Measurements from ENCODE around the gene SLC17A7. TPM values are rescaled to one million over a fixed set of nuclear protein-coding genes. Genes with fewer than 3 reads are reported as not detected.

The SLC17A7 gene
- under 1 TPM; 0.19 to 0.55 TPM for total RNA-seq

- peak; percentile 70 for DNase-seq
- peaks cover 41% of the 10 kb centered on the region for H3K4me1 Mint-ChIP-seq
- ATAC-seq = peak; percentile 11
- no peaks in the 10 kb centered on the region for H3K9me3 Mint-ChIP-seq (ENCODE audit: low read depth)
- peaks cover 57% of the 10 kb centered on the region for H3K27me3 Mint-ChIP-seq
- peak within 1 kb of the TSS; percentile 78 for H3K4me3 Mint-ChIP-seq
- no peak within 1 kb of the TSS for H3K27ac Mint-ChIP-seq
- CTCF ChIA-PET = interaction anchor here (0.6 to 2.6 kb wide), 8 partner anchors 13 to 141 kb away, joined by 3 to 31 read pairs (median 4); partner anchors contain the start of gene GFY
- H3K36me3 Mint-ChIP-seq = no peaks in the 10 kb centered on the region
Observed at GRCh38 chr19:49441210-49441959, at the start of gene SLC17A7. Gene SLC17A7, minus strand, starts transcription at chr19:49441527. Its CDS starts 148 bp downstream, at chr19:49441379.

- no peaks in the 10 kb centered on the region for H3K27me3 Mint-ChIP-seq
- peak; percentile 66 for DNase-seq
- H3K27ac Mint-ChIP-seq = peak overlapping the region; percentile 94
- ATAC-seq = no peak
- peaks cover 62% of the 10 kb centered on the region for H3K4me1 Mint-ChIP-seq
- CTCF ChIA-PET = interaction anchor here (1.0 to 2.0 kb wide), 4 partner anchors 15 to 189 kb away, joined by 4 to 6 read pairs (median 6); partner anchors contain the start of genes FLT3LG and NOSIP
- no peaks in the 10 kb centered on the region for H3K9me3 Mint-ChIP-seq (ENCODE audit: low read depth)
- H3K36me3 Mint-ChIP-seq = peaks cover 75% of the 10 kb centered on the region
- H3K4me3 Mint-ChIP-seq = peak overlapping the region; percentile 98
Observed at GRCh38 chr19:49490287-49491029, 49.1 kb upstream of the SLC17A7 start.

- peak overlapping the region; percentile 94 for H3K27ac Mint-ChIP-seq
- ATAC-seq (peak; percentile 16), DNase-seq (peak; percentile 77)
- H3K36me3 Mint-ChIP-seq = peaks cover 75% of the 10 kb centered on the region
- H3K27me3 Mint-ChIP-seq = no peaks in the 10 kb centered on the region
- CTCF ChIA-PET = interaction anchor here (0.9 to 3.0 kb wide), 9 partner anchors 14 to 189 kb away, joined by 3 to 19 read pairs (median 6); partner anchors contain the start of genes FLT3LG, NOSIP and SCAF1
- peaks cover 57% of the 10 kb centered on the region for H3K4me1 Mint-ChIP-seq
- peak overlapping the region; percentile 98 for H3K4me3 Mint-ChIP-seq
- H3K9me3 Mint-ChIP-seq (ENCODE audit: low read depth) = no peaks in the 10 kb centered on the region
Observed at GRCh38 chr19:49489601-49490167, 48.4 kb upstream of the SLC17A7 start.

- ATAC-seq (no peak), DNase-seq (no peak)
- H3K4me1 Mint-ChIP-seq = peaks cover 58% of the 10 kb centered on the region
- H3K27me3 Mint-ChIP-seq = no peaks in the 10 kb centered on the region
- CTCF ChIA-PET = interaction anchor here (0.9 to 3.0 kb wide), 10 partner anchors 8 to 190 kb away, joined by 3 to 19 read pairs (median 6); partner anchors contain the start of genes NOSIP, PRMT1, RPS11 and SCAF1
- peak overlapping the region; percentile 98 for H3K4me3 Mint-ChIP-seq
- peak overlapping the region; percentile 94 for H3K27ac Mint-ChIP-seq
- peaks cover 75% of the 10 kb centered on the region for H3K36me3 Mint-ChIP-seq
- no peaks in the 10 kb centered on the region for H3K9me3 Mint-ChIP-seq (ENCODE audit: low read depth)
Observed at GRCh38 chr19:49488863-49489537, 47.7 kb upstream of the SLC17A7 start.

- Mint-ChIP-seq H3K27me3 (no peaks in the 10 kb centered on the region), H3K4me3 (peak overlapping the region; percentile 98), H3K36me3 (peaks cover 75% of the 10 kb centered on the region), H3K4me1 (peaks cover 54% of the 10 kb centered on the region), H3K9me3 (ENCODE audit: low read depth) (no peaks in the 10 kb centered on the region), H3K27ac (peak overlapping the region; percentile 94)
- DNase-seq = no peak
- CTCF ChIA-PET = interaction anchor here (0.9 to 3.0 kb wide), 10 partner anchors 8 to 191 kb away, joined by 3 to 19 read pairs (median 6); partner anchors contain the start of genes PRMT1, PRR12, RPS11 and SCAF1
- no peak for ATAC-seq
Observed at GRCh38 chr19:49488046-49488862, 46.9 kb upstream of the SLC17A7 start.

GRCh38 chr19:49487277-49488045, 46.1 kb upstream of the SLC17A7 start, which contains the start of gene RPL13A:
Gene RPL13A, plus strand, starts transcription at chr19:49487608. Its CDS starts 22 bp downstream, at chr19:49487630.
- Mint-ChIP-seq H3K36me3 (peaks cover 67% of the 10 kb centered on the region), H3K27ac (peak within 1 kb of the TSS; percentile 94), H3K9me3 (ENCODE audit: low read depth) (no peaks in the 10 kb centered on the region), H3K4me1 (peaks cover 46% of the 10 kb centered on the region), H3K27me3 (no peaks in the 10 kb centered on the region), H3K4me3 (peak within 1 kb of the TSS; percentile 98)
- CTCF ChIA-PET = interaction anchor here (1.0 to 3.0 kb wide), 6 partner anchors 9 to 103 kb away, joined by 3 to 19 read pairs (median 10); partner anchors contain the start of genes PRR12 and RPS11
- DNase-seq = peak; percentile 100
- ATAC-seq = peak; percentile 88

DNA sequence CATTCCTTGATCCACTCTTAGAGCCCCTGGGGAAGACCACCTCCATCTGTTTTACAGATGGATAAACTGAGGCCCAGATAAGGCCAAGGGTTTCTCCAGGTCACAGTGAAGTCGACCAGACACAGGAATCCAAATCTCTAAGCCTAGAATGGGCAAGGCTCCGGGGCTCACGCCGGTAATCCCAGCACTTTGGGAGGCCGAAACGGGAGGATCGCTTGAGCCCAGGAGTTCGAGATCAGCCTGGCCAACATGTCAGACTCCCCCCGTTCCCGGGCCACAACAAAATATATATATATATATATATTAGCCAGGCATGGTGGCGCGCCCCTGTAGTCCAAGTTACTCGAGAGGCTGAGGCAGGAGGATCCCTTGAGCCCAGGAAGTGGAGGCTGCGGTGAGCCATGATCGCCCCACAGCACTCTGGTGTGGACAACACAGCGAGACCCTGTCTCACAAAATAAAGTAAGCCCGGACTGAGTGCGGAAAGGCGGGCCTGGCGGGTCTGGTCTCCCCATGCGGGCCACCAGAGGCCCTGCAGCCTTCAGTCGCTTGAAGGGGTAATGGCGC, 45.5 kb upstream of the SLC17A7 start:
- CTCF ChIA-PET = interaction anchor here (1.4 to 3.2 kb wide), 4 partner anchors 11 to 60 kb away, joined by 3 to 19 read pairs (median 13); no protein-coding TSS in a partner anchor
- H3K36me3 Mint-ChIP-seq = peaks cover 64% of the 10 kb centered on the region
- peaks cover 40% of the 10 kb centered on the region for H3K4me1 Mint-ChIP-seq
- H3K4me3 Mint-ChIP-seq = peak overlapping the region; percentile 98
- DNase-seq = no peak
- ATAC-seq = no peak
- peak overlapping the region; percentile 94 for H3K27ac Mint-ChIP-seq
- no peaks in the 10 kb centered on the region for H3K27me3 Mint-ChIP-seq
- no peaks in the 10 kb centered on the region for H3K9me3 Mint-ChIP-seq (ENCODE audit: low read depth)

DNA sequence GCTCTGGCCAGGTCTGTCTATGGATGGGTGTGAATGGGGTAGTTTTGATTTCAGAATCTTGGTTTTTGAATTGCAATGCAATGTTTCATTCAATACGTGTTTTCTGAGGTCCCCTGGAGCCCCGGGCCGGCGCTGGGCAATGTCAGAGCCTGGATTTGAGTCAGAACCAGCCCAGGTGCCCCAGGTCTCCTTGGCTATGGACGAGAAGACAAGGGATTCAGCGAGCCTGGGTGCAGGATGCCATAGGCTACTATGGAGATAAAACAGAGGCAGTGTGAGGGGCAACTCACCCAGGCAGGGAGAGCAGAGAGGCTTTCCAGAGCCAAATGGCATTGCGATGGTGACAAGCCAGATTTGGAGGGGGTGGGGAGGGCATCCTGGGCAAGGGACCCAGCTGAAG, 44.9 kb upstream of the SLC17A7 start:
- ATAC-seq = no peak
- CTCF ChIA-PET = interaction anchor here (0.6 to 3.2 kb wide), 2 partner anchors 10 to 13 kb away, joined by 3 to 14 read pairs; partner anchors contain the start of gene FLT3LG
- DNase-seq = no peak
- Mint-ChIP-seq H3K27me3 (no peaks in the 10 kb centered on the region), H3K9me3 (ENCODE audit: low read depth) (no peaks in the 10 kb centered on the region), H3K36me3 (peaks cover 62% of the 10 kb centered on the region), H3K4me1 (peaks cover 35% of the 10 kb centered on the region), H3K4me3 (no peak overlapping the region), H3K27ac (peak overlapping the region; percentile 65)

- peaks cover 24% of the 10 kb centered on the region for H3K36me3 Mint-ChIP-seq
- ATAC-seq (no peak), DNase-seq (no peak)
- no peaks in the 10 kb centered on the region for H3K27me3 Mint-ChIP-seq
- no peak overlapping the region for H3K4me3 Mint-ChIP-seq
- CTCF ChIA-PET = interaction anchor here (1.4 to 1.5 kb wide), 2 partner anchors 15 to 90 kb away, joined by 3 to 4 read pairs; partner anchors contain the start of gene RPS11
- no peaks in the 10 kb centered on the region for H3K9me3 Mint-ChIP-seq (ENCODE audit: low read depth)
- H3K27ac Mint-ChIP-seq = peak overlapping the region; percentile 43
- peaks cover 12% of the 10 kb centered on the region for H3K4me1 Mint-ChIP-seq
Observed at GRCh38 chr19:49481020-49481683, 39.8 kb upstream of the SLC17A7 start.

GRCh38 chr19:49479975-49480628, 38.8 kb upstream of the SLC17A7 start:
- no peak for ATAC-seq
- H3K36me3 Mint-ChIP-seq = peaks cover 25% of the 10 kb centered on the region
- no peak for DNase-seq
- no peak overlapping the region for H3K27ac Mint-ChIP-seq
- no peak overlapping the region for H3K4me3 Mint-ChIP-seq
- no peaks in the 10 kb centered on the region for H3K9me3 Mint-ChIP-seq (ENCODE audit: low read depth)
- no peaks in the 10 kb centered on the region for H3K27me3 Mint-ChIP-seq
- CTCF ChIA-PET = interaction anchor here (1.5 kb wide), 1 partner anchor 16 kb away, joined by 4 read pairs; the partner anchor contains the start of gene RPS11
- peaks cover 16% of the 10 kb centered on the region for H3K4me1 Mint-ChIP-seq
